CD14-positive monocyte (primary cell): ENCODE data around the gene IRF4. TPM values are rescaled to one million over a fixed set of nuclear protein-coding genes. Genes with fewer than 3 reads are reported as not detected.

Source experiments
- DNase-seq, 3 donors: peaks; one replicate each; pipeline ENCODE4 v3.0.0-alpha.2; 2011 to 2022
- H2AFZ ChIP-seq: 2 replicates; pipeline ENCODE4 v1.6.0; 2012; ENCODE audit warnings: mild to moderate bottlenecking, low read depth, low read length, inconsistent platforms; ENCODE audit not compliant: insufficient read depth, poor library complexity, severe bottlenecking
- H3K27ac ChIP-seq, 2 donors: 1 replicate in 1 of 2; 2 replicates in 1 of 2; pipeline ENCODE4 v1.5.1; 2012 to 2013; ENCODE audit warnings: low read length in 2 of 2, control low read depth in 1 of 2, inconsistent platforms in 1 of 2, low read depth in 1 of 2, mild to moderate bottlenecking in 1 of 2
- H3K27me3 ChIP-seq, 2 donors: one replicate each; pipeline versions ENCODE4 v1.6.0 to v1.6.1; 2011 to 2013; ENCODE audit warnings: low read length in 2 of 2; ENCODE audit not compliant: control insufficient read depth in 2 of 2, insufficient read depth in 2 of 2
- H3K36me3 ChIP-seq, 2 donors: replicated peaks in 1 of 2; 1 replicate in 1 of 2; 2 replicates in 1 of 2; pipeline versions ENCODE4 v1.5.1 to v1.6.1; 2012 to 2013; ENCODE audit warnings: low read length in 2 of 2, control low read depth in 1 of 2, inconsistent platforms in 1 of 2, mild to moderate bottlenecking in 1 of 2; ENCODE audit not compliant: insufficient read depth in 2 of 2, control insufficient read depth in 1 of 2
- H3K4me1 ChIP-seq, 2 donors: 1 replicate in 1 of 2; 2 replicates in 1 of 2; pipeline versions ENCODE4 v1.5.1 to v1.6.1; 2012 to 2013; ENCODE audit warnings: low read length in 2 of 2, control low read depth in 1 of 2, inconsistent platforms in 1 of 2, mild to moderate bottlenecking in 1 of 2, moderate library complexity in 1 of 2; ENCODE audit not compliant: insufficient read depth in 2 of 2, control insufficient read depth in 1 of 2
- H3K4me2 ChIP-seq: replicated peaks from 2 replicates; pipeline ENCODE3; 2012; ENCODE audit warnings: low read length, moderate library complexity, mild to moderate bottlenecking; ENCODE audit not compliant: poor library complexity, severe bottlenecking; ENCODE audit errors: extremely low read depth
- H3K4me3 ChIP-seq, 3 experiments: fragments of 200-600 bp in 1 of 3; sonication (generic) in 1 of 3; replicated peaks in 1 of 3; 1 replicate in 2 of 3; 2 replicates in 1 of 3; pipeline ENCODE4 v1.5.1; 2011 to 2013; ENCODE audit warnings: low read length in 3 of 3, mild to moderate bottlenecking in 3 of 3, control low read depth in 2 of 3, low read depth in 2 of 3, inconsistent platforms in 1 of 3, moderate library complexity in 1 of 3
- H3K79me2 ChIP-seq: 2 replicates; pipeline ENCODE4 v1.6.0; 2012; ENCODE audit warnings: mild to moderate bottlenecking, control low read depth, inconsistent platforms, low read length, moderate library complexity; ENCODE audit not compliant: insufficient read depth
- H3K9ac ChIP-seq: 2 replicates; pipeline ENCODE4 v1.6.0; 2017; ENCODE audit warnings: low read length, mild to moderate bottlenecking; ENCODE audit not compliant: insufficient read depth, poor library complexity, severe bottlenecking
- H3K9me3 ChIP-seq, 2 donors: replicated peaks in 1 of 2; 1 replicate in 1 of 2; 2 replicates in 1 of 2; pipeline versions ENCODE4 v1.5.1 to v1.6.1; 2012 to 2013; ENCODE audit warnings: low read length in 2 of 2, control low read depth in 1 of 2; ENCODE audit not compliant: control insufficient read depth in 1 of 2, insufficient read depth in 1 of 2
- H4K20me1 ChIP-seq: 2 replicates; pipeline ENCODE4 v1.6.0; 2012; ENCODE audit warnings: mild to moderate bottlenecking, low read length, control low read depth, moderate library complexity; ENCODE audit not compliant: insufficient read depth
- H3K27ac Mint-ChIP-seq, 7 donors: one replicate each; pipeline ENCODE4 v1.8.0; 2020; ENCODE audit warnings: mild to moderate bottlenecking in 7 of 7, mixed read lengths in 7 of 7, moderate library complexity in 6 of 7, inconsistent platforms in 2 of 7
- H3K27me3 Mint-ChIP-seq, 3 donors: one replicate each; pipeline ENCODE4 v1.8.0; 2021 to 2022; ENCODE audit warnings: low read depth in 3 of 3, mild to moderate bottlenecking in 3 of 3, mixed read lengths in 3 of 3, moderate library complexity in 3 of 3, inconsistent platforms in 1 of 3
- H3K36me3 Mint-ChIP-seq, 2 donors: one replicate each; pipeline ENCODE4 v1.8.0; 2020; ENCODE audit warnings: mixed read lengths in 2 of 2, inconsistent platforms in 1 of 2, mild to moderate bottlenecking in 1 of 2
- H3K4me1 Mint-ChIP-seq: one replicate; pipeline ENCODE4 v1.8.0; 2020; ENCODE audit warnings: mild to moderate bottlenecking, mixed read lengths
- H3K4me3 Mint-ChIP-seq, 2 donors: one replicate each; pipeline ENCODE4 v1.8.0; 2020; ENCODE audit warnings: mild to moderate bottlenecking in 2 of 2, mixed read lengths in 2 of 2, moderate library complexity in 1 of 2
- H3K9me3 Mint-ChIP-seq, 7 donors: one replicate each; pipeline ENCODE4 v1.8.0; 2020 to 2022; ENCODE audit warnings: mixed read lengths in 7 of 7, mild to moderate bottlenecking in 6 of 7, moderate library complexity in 6 of 7, inconsistent platforms in 2 of 7
- WGBS: methylation state at CpG from one replicate; pipeline ENCODE4 v1.1.5; 2013; ENCODE audit warnings: missing lambda C conversion rate; ENCODE audit not compliant: insufficient coverage; 5-methylcytosine and 5-hydroxymethylcytosine counted together
- intact Hi-C, 2 donors: fragments of 100-400 bp; cut with micrococcal nuclease; formaldehyde crosslinking; loops; one replicate each; pipeline versions ENCODE4 v1.15.0 to v1.15.1; 2023
- polyA plus RNA-seq, 3 donors: library from polyadenylated mRNA; depleted of rRNA in 1 of 3; unstranded in 2 of 3; stranded (reverse) in 1 of 3; fragments of 300-500 nt in 2 of 3; fragments of >200 nt in 1 of 3; fragmentation: Illumina TruSeq in 2 of 3; gene quantifications; 1 replicate in 2 of 3; 2 replicates in 1 of 3; pipeline ENCODE4 v1.2.3, GENCODE V29; 2012 to 2021
- TF ChIP-seq, protein P1 (sequence below): fragments of 200-600 bp; IDR thresholded peaks from one replicate; pipeline ENCODE4 v1.8.0; 2022; ENCODE audit warnings: antibody characterized with exemption, mild to moderate bottlenecking

IRF4 gene
- polyA plus RNA-seq, 3 donors: 3.0 to 13.6 (median 6.4) TPM

DNA sequence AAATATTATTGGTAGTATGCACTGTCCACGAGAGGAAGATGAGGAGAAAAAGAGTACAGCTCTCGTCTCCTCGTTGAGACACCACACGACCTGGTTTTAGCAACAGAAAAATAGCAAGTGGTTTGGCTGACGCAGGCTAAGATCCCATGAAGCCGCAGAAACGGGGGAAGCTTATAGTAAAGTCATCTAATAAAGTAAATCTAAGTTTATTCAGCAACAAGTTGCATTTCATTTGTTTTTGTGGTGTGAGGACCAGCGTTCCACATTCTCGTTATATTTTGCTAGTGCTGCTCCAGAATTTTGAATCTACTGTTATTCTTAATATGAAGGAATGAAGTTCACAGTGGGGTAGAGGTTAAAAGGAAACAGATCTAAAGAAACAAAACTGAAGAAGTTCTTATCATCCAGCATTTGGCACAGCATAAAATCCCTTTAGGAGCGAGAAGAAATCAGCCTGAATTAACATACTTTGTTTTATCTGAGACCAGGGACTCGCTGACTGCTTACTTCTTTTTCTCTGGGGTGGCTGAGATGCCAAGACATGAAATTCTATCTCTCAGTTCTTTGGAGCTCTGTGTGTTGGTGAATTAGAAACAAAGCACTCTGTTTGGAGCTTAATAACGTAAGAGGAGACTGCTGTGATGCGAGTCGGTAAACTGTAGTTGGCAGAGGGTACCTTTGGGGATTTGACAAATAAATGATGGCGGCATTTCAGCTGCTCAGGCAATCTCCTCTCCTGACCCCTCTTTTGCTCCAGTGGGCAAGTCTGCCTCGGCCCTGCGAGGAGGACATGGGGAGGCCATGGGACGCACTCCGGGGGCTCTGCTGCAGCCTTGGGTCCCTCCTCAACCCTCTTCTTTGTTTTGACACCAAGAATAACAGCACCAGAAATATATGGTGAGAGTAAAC lies 24.9 kb upstream of the IRF4 start:
- TF ChIP-seq, protein P1, sequence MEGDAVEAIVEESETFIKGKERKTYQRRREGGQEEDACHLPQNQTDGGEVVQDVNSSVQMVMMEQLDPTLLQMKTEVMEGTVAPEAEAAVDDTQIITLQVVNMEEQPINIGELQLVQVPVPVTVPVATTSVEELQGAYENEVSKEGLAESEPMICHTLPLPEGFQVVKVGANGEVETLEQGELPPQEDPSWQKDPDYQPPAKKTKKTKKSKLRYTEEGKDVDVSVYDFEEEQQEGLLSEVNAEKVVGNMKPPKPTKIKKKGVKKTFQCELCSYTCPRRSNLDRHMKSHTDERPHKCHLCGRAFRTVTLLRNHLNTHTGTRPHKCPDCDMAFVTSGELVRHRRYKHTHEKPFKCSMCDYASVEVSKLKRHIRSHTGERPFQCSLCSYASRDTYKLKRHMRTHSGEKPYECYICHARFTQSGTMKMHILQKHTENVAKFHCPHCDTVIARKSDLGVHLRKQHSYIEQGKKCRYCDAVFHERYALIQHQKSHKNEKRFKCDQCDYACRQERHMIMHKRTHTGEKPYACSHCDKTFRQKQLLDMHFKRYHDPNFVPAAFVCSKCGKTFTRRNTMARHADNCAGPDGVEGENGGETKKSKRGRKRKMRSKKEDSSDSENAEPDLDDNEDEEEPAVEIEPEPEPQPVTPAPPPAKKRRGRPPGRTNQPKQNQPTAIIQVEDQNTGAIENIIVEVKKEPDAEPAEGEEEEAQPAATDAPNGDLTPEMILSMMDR: no peak
- Mint-ChIP-seq H3K27me3 (peaks cover 16 to 32% (median 17%) of the 10 kb centered on the region in 3 donors), H3K27ac (peak overlapping the region in 1 of 7 donors; percentile 7)

GRCh38 chr6:367298-367794 lies 24.2 kb upstream of the IRF4 start:
- TF ChIP-seq, protein P1: no peak

More for the DNA sequence above, 24.9 kb upstream of the IRF4 start:
- Histone ChIP-seq H3K27ac (no peak overlapping the region), H3K36me3 (no peaks in the 10 kb centered on the region), H3K4me3 (no peak overlapping the region), H3K4me2 (no peak overlapping the region), H3K27me3 (peaks cover 0 to 2% of the 10 kb centered on the region in 2 donors), H2AFZ (no peak overlapping the region), H3K4me1 (no peaks in the 10 kb centered on the region), H4K20me1 (no peaks in the 10 kb centered on the region), H3K79me2 (no peaks in the 10 kb centered on the region), H3K9ac (no peak overlapping the region), H3K9me3 (peaks cover 8 to 20% of the 10 kb centered on the region in 2 donors)
- peaks cover 10 to 47% (median 28%) of the 10 kb centered on the region in 7 donors for H3K9me3 Mint-ChIP-seq
- no peaks in the 10 kb centered on the region for H3K4me1 Mint-ChIP-seq
- H3K36me3 Mint-ChIP-seq: no peaks in the 10 kb centered on the region
- intact Hi-C loops: no loop called here
- WGBS: 87% methylated on average over 14 of the region's 19 CpGs
- no peak for DNase-seq
- H3K4me3 Mint-ChIP-seq: peak overlapping the region in 1 of 2 donors; percentile 16

More at GRCh38 chr6:367298-367794, 24.2 kb upstream of the IRF4 start:
- Mint-ChIP-seq H3K9me3 (peaks cover 12 to 49% (median 30%) of the 10 kb centered on the region in 7 donors), H3K4me1 (peaks cover 2% of the 10 kb centered on the region), H3K36me3 (no peaks in the 10 kb centered on the region), H3K27ac (no peak overlapping the region), H3K27me3 (peaks cover 20 to 38% (median 22%) of the 10 kb centered on the region in 3 donors), H3K4me3 (no peak overlapping the region)
- no peaks in the 10 kb centered on the region for H3K36me3 ChIP-seq
- no peaks in the 10 kb centered on the region for H3K79me2 ChIP-seq
- no peak overlapping the region for H3K9ac ChIP-seq
- H3K27ac ChIP-seq: no peak overlapping the region
- no peak for DNase-seq
- no peaks in the 10 kb centered on the region for H4K20me1 ChIP-seq
- intact Hi-C loops: no loop called here
- H3K4me2 ChIP-seq: no peak overlapping the region
- peaks cover 3 to 4% of the 10 kb centered on the region in 2 donors for H3K4me1 ChIP-seq
- H3K27me3 ChIP-seq: peaks cover 0 to 7% of the 10 kb centered on the region in 2 donors
- no peak overlapping the region for H3K4me3 ChIP-seq
- no peak overlapping the region for H2AFZ ChIP-seq
- peaks cover 8 to 20% of the 10 kb centered on the region in 2 donors for H3K9me3 ChIP-seq
- 84% methylated on average over 8 of the region's 8 CpGs for WGBS
